Fibroblast of the aortic adventitia (primary cell): Measurements from ENCODE around the gene PPP1CC. TPM values are rescaled to one million over a fixed set of nuclear protein-coding genes. Genes with fewer than 3 reads are reported as not detected.

Source experiments
- DNase-seq: peaks from one replicate; pipeline ENCODE4 v3.0.0-alpha.2; 2010; ENCODE audit warnings: low read depth
- H3K4me3 ChIP-seq: 2 replicates; pipeline ENCODE4 v1.5.1; 2011; ENCODE audit warnings: low read depth, mild to moderate bottlenecking, control low read depth, low read length, moderate library complexity
- total RNA-seq: library from RNA; depleted of rRNA; stranded (reverse); fragments of >200 nt; gene quantifications from 2 replicates; pipeline ENCODE4 v1.2.3, GENCODE V29; 2012; ENCODE audit warnings: low replicate concordance
- TF ChIP-seq, protein P1 (sequence below): IDR thresholded peaks from 2 replicates; pipeline ENCODE4 v1.5.1; 2011; ENCODE audit warnings: mild to moderate bottlenecking, low read length, control low read depth, inconsistent platforms; ENCODE audit not compliant: insufficient read depth

Gene PPP1CC
- 130 and 213 TPM in 2 replicates for total RNA-seq

DNA sequence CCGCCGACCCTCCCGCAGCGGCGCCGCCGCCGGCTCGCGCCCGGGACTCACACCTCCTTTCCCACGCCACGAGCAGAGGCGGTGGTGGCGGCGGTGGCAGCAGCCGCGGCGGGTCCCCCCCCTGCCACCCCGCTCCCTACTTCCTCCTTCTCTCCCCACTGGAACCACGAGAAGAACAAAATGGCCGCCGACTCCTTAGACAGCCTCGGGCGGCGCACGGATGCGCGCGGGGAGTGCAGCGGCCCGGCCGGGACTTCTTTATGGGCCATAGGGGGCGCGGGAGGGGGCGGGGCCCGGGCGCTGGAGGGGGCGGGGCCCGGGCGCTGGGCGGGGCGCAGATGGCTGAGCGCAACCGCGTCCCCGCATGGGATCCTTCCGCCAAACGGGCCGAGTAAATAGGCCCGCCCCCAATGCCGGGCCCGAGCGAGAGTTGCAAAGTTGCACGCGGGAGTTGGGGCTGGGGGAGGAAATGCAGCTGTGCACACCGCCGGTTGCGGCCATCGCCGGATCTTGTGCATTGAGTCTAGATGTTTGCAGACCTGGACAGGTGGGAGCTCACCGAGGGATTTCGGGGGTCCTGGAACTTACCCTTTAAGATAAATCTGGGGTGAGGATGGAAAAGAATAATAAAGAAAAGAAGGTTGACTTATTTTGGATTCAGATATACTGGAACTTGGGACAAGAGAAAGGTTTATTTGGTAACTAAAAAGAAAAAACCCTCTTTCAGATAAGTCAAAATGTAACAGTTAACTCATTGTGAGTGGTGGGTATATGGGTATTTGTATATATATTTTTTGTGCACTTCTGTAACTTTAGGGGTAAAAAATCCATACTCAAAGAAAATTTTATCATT is at the start of gene PPP1CC:
PPP1CC (minus strand) TSS at position 174 of the 853 bp plus-strand sequence. CDS start 184 bp downstream, outside the sequence.
- peak within 1 kb of the TSS; percentile 97 for H3K4me3 ChIP-seq
- TF ChIP-seq, protein P1, sequence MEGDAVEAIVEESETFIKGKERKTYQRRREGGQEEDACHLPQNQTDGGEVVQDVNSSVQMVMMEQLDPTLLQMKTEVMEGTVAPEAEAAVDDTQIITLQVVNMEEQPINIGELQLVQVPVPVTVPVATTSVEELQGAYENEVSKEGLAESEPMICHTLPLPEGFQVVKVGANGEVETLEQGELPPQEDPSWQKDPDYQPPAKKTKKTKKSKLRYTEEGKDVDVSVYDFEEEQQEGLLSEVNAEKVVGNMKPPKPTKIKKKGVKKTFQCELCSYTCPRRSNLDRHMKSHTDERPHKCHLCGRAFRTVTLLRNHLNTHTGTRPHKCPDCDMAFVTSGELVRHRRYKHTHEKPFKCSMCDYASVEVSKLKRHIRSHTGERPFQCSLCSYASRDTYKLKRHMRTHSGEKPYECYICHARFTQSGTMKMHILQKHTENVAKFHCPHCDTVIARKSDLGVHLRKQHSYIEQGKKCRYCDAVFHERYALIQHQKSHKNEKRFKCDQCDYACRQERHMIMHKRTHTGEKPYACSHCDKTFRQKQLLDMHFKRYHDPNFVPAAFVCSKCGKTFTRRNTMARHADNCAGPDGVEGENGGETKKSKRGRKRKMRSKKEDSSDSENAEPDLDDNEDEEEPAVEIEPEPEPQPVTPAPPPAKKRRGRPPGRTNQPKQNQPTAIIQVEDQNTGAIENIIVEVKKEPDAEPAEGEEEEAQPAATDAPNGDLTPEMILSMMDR: no peak
- peak; percentile 86 for DNase-seq

DNA sequence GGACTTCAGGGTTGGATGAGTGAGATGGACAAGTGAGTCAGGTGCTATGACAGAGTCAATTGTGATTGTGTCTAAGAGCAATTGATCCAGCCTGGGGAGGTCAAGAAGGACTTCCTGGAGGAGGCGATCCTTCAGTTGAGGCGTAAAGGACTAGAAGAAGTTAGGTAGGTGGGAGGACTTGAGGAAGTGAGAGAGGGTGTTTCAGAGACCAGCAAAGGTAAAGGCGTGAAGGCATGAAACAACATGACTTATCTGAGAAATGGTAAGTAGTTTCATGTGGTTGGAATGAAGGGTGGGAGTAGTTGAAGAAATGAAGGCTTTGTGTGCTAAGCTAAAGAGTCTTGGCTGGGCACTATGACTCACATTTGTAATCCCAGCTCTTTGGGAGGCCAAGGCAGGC is 48.9 kb upstream of the PPP1CC start:
- no peak overlapping the region for H3K4me3 ChIP-seq
- no peak for DNase-seq
- TF ChIP-seq, protein P1: no peak

DNA sequence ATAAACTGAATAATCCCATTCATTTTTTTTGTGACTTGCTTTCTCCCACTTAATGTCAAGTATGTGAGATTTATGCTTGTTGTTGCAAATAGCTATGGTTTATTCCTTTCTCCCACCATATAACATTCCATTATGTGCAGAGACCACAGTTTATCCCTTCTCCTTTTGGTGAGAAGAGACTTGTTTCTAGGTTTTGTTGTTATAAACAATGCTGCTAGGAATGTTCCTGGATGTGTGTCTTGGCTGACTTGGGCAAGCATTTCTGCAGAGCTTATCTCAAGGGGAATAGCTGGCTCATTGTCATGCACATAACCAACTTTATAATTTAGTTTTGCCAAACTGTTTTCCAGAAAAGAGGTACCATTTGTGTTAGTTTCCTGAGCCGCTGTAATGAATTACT is 47.6 kb upstream of the PPP1CC start:
- DNase-seq: peak; percentile 52
- H3K4me3 ChIP-seq: no peak overlapping the region
- TF ChIP-seq, protein P1: no peak

DNA sequence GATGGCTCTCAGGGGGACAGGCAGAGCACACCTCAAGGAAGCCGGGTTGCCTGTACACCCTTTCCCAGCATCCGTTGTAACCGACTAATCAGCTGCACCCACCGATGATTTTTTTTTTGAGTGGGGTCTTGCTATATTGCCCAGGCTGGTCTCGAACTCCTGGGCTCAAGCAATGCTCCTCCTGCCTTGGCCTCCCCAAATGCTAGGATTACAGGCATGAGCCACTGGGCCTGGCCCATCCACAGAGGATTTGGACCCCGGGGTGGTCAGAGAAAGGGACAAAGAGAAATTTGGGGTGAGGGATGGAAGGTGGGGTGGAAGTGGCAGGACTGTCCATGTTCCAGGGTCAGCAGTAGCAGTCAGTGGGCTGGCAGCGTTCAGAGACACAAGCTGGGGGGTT is 43.3 kb upstream of the PPP1CC start:
- no peak overlapping the region for H3K4me3 ChIP-seq
- DNase-seq: no peak
- TF ChIP-seq, protein P1: no peak

DNA sequence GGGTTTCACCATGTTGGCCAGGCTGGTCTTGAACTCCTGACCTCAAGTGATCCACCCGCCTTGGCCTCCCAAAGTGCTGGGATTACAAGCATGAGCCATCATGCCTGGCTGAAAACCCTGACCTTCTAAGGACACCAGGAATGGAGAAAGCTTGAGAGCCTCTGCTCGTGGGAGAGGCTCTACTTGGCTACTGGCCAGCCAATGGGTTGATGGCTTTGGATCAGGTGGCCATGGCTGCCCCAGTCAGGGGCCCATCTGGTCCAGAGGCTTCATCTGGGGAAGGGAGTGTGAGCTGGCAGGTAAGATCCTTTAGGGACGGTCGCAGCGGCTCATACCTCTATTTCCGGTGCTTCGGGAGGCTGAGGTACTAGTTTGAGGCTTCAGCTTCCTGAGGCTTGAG is 42.5 kb upstream of the PPP1CC start:
- H3K4me3 ChIP-seq: no peak overlapping the region
- TF ChIP-seq, protein P1: no peak
- DNase-seq: no peak

DNA sequence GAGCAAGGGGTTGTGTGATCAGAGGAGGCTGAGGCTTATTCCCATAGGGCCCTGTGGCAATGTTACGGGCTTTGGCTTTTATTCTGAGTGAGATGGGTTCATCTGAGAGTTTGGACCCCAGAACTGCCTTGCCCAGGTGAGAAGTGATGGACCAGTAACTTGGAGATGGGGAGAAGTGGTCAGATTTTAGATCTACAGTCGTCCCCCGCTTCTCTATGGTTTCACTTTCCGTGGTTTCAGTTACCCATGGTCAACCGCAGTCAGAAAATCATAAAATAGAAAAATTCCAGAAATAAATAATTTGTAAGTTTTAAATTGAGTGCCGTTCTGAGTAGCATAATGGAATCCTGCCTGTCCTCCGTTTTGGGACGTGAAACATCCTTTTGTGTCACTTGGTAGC is 40.2 kb upstream of the PPP1CC start:
- TF ChIP-seq, protein P1: no peak
- DNase-seq: no peak
- H3K4me3 ChIP-seq: no peak overlapping the region
